Liver (tissue), 9 donors: Measurements from ENCODE around the gene CST9. TPM values are rescaled to one million over a fixed set of nuclear protein-coding genes. Genes with fewer than 3 reads are reported as not detected.

ENCODE experiments used
- DNase-seq: peaks from one replicate; pipeline ENCODE4 v3.0.0-alpha.2; 2017; ENCODE audit warnings: low spot score
- H3K27ac ChIP-seq, 2 donors: one replicate each; pipeline ENCODE4 v1.7.0; 2013; ENCODE audit warnings: inconsistent platforms in 2 of 2, low read length in 2 of 2, control low read depth in 1 of 2, low read depth in 1 of 2, mild to moderate bottlenecking in 1 of 2
- H3K27me3 ChIP-seq, 4 donors: one replicate each; pipeline versions ENCODE4 v1.6.1 to v1.7.0; 2013; ENCODE audit warnings: low read length in 3 of 4, inconsistent platforms in 1 of 4, mild to moderate bottlenecking in 1 of 4, moderate library complexity in 1 of 4; ENCODE audit not compliant: control insufficient read depth in 4 of 4, insufficient read depth in 4 of 4
- H3K36me3 ChIP-seq, 4 donors: one replicate each; pipeline versions ENCODE4 v1.6.1 to v1.7.0; 2013; ENCODE audit warnings: low read length in 3 of 4, mild to moderate bottlenecking in 3 of 4, low read depth in 1 of 4, moderate library complexity in 1 of 4; ENCODE audit not compliant: control insufficient read depth in 4 of 4, insufficient read depth in 3 of 4
- H3K4me1 ChIP-seq, 4 donors: one replicate each; pipeline versions ENCODE4 v1.6.1 to v1.7.0; 2013; ENCODE audit warnings: low read length in 3 of 4, mild to moderate bottlenecking in 3 of 4, moderate library complexity in 1 of 4; ENCODE audit not compliant: control insufficient read depth in 4 of 4, insufficient read depth in 4 of 4
- H3K4me3 ChIP-seq, 3 donors: one replicate each; pipeline versions ENCODE4 v1.6.1 to v1.7.0; 2013; ENCODE audit warnings: low read length in 3 of 3, control low read depth in 1 of 3, low read depth in 1 of 3, mild to moderate bottlenecking in 1 of 3
- H3K9ac ChIP-seq, 2 donors: one replicate each; pipeline ENCODE4 v1.7.0; 2013; ENCODE audit warnings: low read length in 2 of 2, mild to moderate bottlenecking in 2 of 2, moderate library complexity in 2 of 2, control low read depth in 1 of 2, low read depth in 1 of 2
- H3K9me3 ChIP-seq, 4 donors: one replicate each; pipeline versions ENCODE4 v1.6.1 to v1.7.0; 2013; ENCODE audit warnings: low read length in 3 of 4; ENCODE audit not compliant: control insufficient read depth in 4 of 4
- ATF3 ChIP-seq: IDR thresholded peaks from 2 replicates; pipeline ENCODE4 v1.6.1; 2016; ENCODE audit warnings: antibody characterized with exemption
- CTCF ChIP-seq: fragments of 150-350 bp; IDR thresholded peaks from 2 replicates; pipeline ENCODE4 v1.5.1; 2017; ENCODE audit warnings: improper control_type of control experiment, low read depth, low read length; ENCODE audit not compliant: missing input control
- EGR1 ChIP-seq, 2 donors: IDR thresholded peaks; 2 replicates each; pipeline ENCODE4 v1.6.1; 2016 to 2018; ENCODE audit warnings: antibody characterized with exemption in 2 of 2, low read depth in 2 of 2
- FOXA1 ChIP-seq: IDR thresholded peaks from 2 replicates; pipeline ENCODE4 v1.6.1; 2016; ENCODE audit warnings: antibody characterized with exemption
- FOXA2 ChIP-seq: IDR thresholded peaks from 2 replicates; pipeline ENCODE4 v1.6.1; 2016; ENCODE audit warnings: antibody characterized with exemption
- GABPA ChIP-seq, 2 donors: IDR thresholded peaks in 1 of 2; conservative IDR thresholded peaks in 1 of 2; 2 replicates each; pipeline ENCODE4 v1.6.1; 2016; ENCODE audit warnings: antibody characterized with exemption in 2 of 2, mild to moderate bottlenecking in 1 of 2, moderate library complexity in 1 of 2
- HNF4A ChIP-seq, 2 donors: conservative IDR thresholded peaks; 2 replicates each; pipeline ENCODE4 v1.6.1; 2016; ENCODE audit warnings: antibody characterized with exemption in 2 of 2, mild to moderate bottlenecking in 2 of 2
- HNF4G ChIP-seq: IDR thresholded peaks from 2 replicates; pipeline ENCODE4 v1.6.1; 2016; ENCODE audit warnings: antibody characterized with exemption
- JUND ChIP-seq, 2 donors: IDR thresholded peaks; 2 replicates each; pipeline ENCODE4 v1.6.1; 2016; ENCODE audit warnings: antibody characterized with exemption in 2 of 2
- MAX ChIP-seq: IDR thresholded peaks from 2 replicates; pipeline ENCODE4 v1.6.1; 2016; ENCODE audit warnings: antibody characterized with exemption
- NR2F2 ChIP-seq: IDR thresholded peaks from 2 replicates; pipeline ENCODE4 v1.6.1; 2016; ENCODE audit warnings: antibody characterized with exemption
- RAD21 ChIP-seq, 2 donors: IDR thresholded peaks; 2 replicates each; pipeline ENCODE4 v1.6.1; 2016; ENCODE audit warnings: antibody characterized with exemption in 2 of 2, mild to moderate bottlenecking in 2 of 2
- REST ChIP-seq: IDR thresholded peaks from 2 replicates; pipeline ENCODE4 v1.6.1; 2016; ENCODE audit warnings: antibody characterized with exemption, mild to moderate bottlenecking
- RXRA ChIP-seq, 2 donors: IDR thresholded peaks; 2 replicates each; pipeline ENCODE4 v1.6.1; 2017 to 2018; ENCODE audit warnings: antibody characterized with exemption in 2 of 2, mild to moderate bottlenecking in 1 of 2
- SP1 ChIP-seq: IDR thresholded peaks from 2 replicates; pipeline ENCODE4 v1.6.1; 2018; ENCODE audit warnings: antibody characterized with exemption, mild to moderate bottlenecking
- TAF1 ChIP-seq: conservative IDR thresholded peaks from 2 replicates; pipeline ENCODE4 v1.6.1; 2016; ENCODE audit warnings: antibody characterized with exemption, mild to moderate bottlenecking
- YY1 ChIP-seq: IDR thresholded peaks from 2 replicates; pipeline ENCODE4 v1.6.1; 2016; ENCODE audit warnings: antibody characterized with exemption, mild to moderate bottlenecking
- ZBTB33 ChIP-seq: IDR thresholded peaks from 2 replicates; pipeline ENCODE4 v1.6.1; 2016; ENCODE audit warnings: antibody characterized with exemption
- WGBS: extraction: QIAGEN DNeasy Blood & Tissue Kit; methylation state at CpG from one replicate; pipeline ENCODE4 v1.1.7; 2013; 5-methylcytosine and 5-hydroxymethylcytosine counted together
- polyA plus RNA-seq, 2 donors: library from polyadenylated mRNA; stranded (reverse) in 1 of 2; unstranded in 1 of 2; fragments of 200-250 nt in 1 of 2; fragments of >200 nt in 1 of 2; fragmentation: Nextera tagmentation in 1 of 2; extraction: Ambion mirVana in 1 of 2; gene quantifications; one replicate each; pipeline versions ENCODE4 v1.2.1 to v1.2.3, GENCODE V29; 2013 to 2015
- total RNA-seq, 2 donors: library from RNA; depleted of rRNA; stranded (reverse); fragments of >200 nt; gene quantifications; one replicate each; pipeline ENCODE4 v1.2.3, GENCODE V29; 2014
- donor health status: healthy.
- donor health status: healthy.
- donor health status: healthy.
- donor health status: healthy.
- donor health status: healthy.

CST9 gene
- total and polyA plus RNA-seq, 4 donors = not detected

- 98% methylated on average over 9 of the region's 9 CpGs for WGBS
- H3K27ac ChIP-seq = no peak overlapping the region
Observed at GRCh38 chr20:23631226-23631822, 25.6 kb upstream of the CST9 start.

More at GRCh38 chr20:23631226-23631822, 25.6 kb upstream of the CST9 start:
- TF ChIP-seq RXRA (IDR thresholded peaks at IDR 0.05) (no peak), REST (no peak), RAD21 (IDR thresholded peaks at IDR 0.05) (no peak), ATF3 (no peak), CTCF (no peak), SP1 (no peak), MAX (no peak), TAF1 (no peak), FOXA1 (no peak), HNF4A (conservative IDR thresholded peaks at IDR 0.05) (no peak), NR2F2 (no peak), HNF4G (no peak), FOXA2 (no peak), GABPA (IDR thresholded peaks at IDR 0.05 in 1 of 2, conservative IDR thresholded peaks at IDR 0.05 in 1 of 2) (no peak), ZBTB33 (no peak), YY1 (no peak), JUND (IDR thresholded peaks at IDR 0.05) (no peak), EGR1 (IDR thresholded peaks at IDR 0.05; ENCODE audit: low read depth in 2 of 2) (no peak)
- Histone ChIP-seq H3K36me3 (peaks cover 6 to 20% (median 10%) of the 10 kb centered on the region in 4 donors), H3K9ac (no peak overlapping the region), H3K27me3 (no peaks in the 10 kb centered on the region), H3K4me3 (no peak overlapping the region), H3K4me1 (peaks cover 12 to 21% (median 16%) of the 10 kb centered on the region in 4 donors), H3K9me3 (no peaks in the 10 kb centered on the region)
- DNase-seq = no peak
